Upper lobe of right lung (tissue), 1 donor: ENCODE results near the gene MICALL2. TPM values are rescaled to one million over a fixed set of nuclear protein-coding genes. Genes with fewer than 3 reads are reported as not detected.

Source experiments
- ATAC-seq: fragments of 200-7000 bp; cut with Tn5 transposase; one replicate; pipeline ENCODE4 v1.9.1; 2020; ENCODE audit warnings: mild to moderate bottlenecking, moderate library complexity
- DNase-seq: peaks from one replicate; pipeline ENCODE4 v3.0.0-alpha.2; 2020
- H3K27ac ChIP-seq: fragments of 200-600 bp; one replicate; pipeline ENCODE4 v1.8.0; 2022
- H3K27me3 ChIP-seq: fragments of 200-600 bp; one replicate; pipeline ENCODE4 v1.8.0; 2022; ENCODE audit warnings: mild to moderate bottlenecking
- H3K36me3 ChIP-seq: fragments of 200-600 bp; one replicate; pipeline ENCODE4 v1.8.0; 2022
- H3K4me1 ChIP-seq: fragments of 200-600 bp; one replicate; pipeline ENCODE4 v1.8.0; 2022
- H3K4me3 ChIP-seq: fragments of 200-600 bp; one replicate; pipeline ENCODE4 v1.8.0; 2022; ENCODE audit warnings: mild to moderate bottlenecking
- H3K9me3 ChIP-seq: fragments of 200-600 bp; one replicate; pipeline ENCODE4 v1.8.0; 2022
- intact Hi-C: fragments of 100-400 bp; cut with DNase I; formaldehyde crosslinking; loops from one replicate; pipeline ENCODE4 v1.11.0; 2022
- total RNA-seq: library from RNA; stranded (reverse); fragmentation: NEBNext Ultra II Directional; extraction: Animal tissue kit (Norgen Biotek cat#: 25700); gene quantifications from one replicate; pipeline ENCODE4 v1.2.1, GENCODE V29; 2021
- TF ChIP-seq, protein P1 (sequence below): fragments of 200-600 bp; IDR thresholded peaks from one replicate; pipeline ENCODE4 v1.8.0; 2022; ENCODE audit warnings: antibody characterized with exemption
- donor health status: DM: no; HTN: yes; CAD: no; lungs with severe emphysema.

The MICALL2 gene
- total RNA-seq, 1 donor from 2014 or later: 37.6 TPM

DNA sequence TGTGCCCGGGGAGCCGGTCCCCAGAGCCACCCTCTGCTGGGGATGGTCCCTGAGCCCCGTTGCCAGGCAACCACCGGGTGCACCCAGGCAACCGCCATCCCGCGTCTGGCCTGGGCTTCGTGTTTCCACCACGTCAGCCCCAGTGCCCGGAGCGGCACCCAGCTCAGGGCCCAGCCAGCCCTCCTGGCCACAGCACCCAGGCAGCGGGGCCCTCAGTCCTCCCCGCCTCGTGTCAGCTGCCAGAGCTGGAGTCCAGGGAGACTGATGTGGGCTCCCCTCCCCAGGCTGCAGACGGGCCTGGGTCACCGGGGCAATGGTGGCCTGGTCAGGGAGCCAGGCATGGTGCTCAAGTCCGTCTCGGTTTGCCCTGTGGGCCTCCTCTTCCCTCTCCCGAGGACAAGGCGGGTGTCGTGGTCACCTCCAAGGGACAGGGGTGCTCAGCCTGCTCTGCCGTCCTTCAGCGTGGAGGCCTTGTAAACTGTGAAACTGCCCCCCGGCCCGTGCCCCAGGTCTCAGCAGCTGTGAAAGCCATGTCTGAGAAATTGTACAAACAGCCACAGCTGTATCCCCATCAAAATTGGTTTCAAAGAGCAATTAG lies 72.5 kb downstream of the MICALL2 start:
- Histone ChIP-seq H3K4me3 (no peak overlapping the region), H3K27ac (no peak overlapping the region), H3K4me1 (no peaks in the 10 kb centered on the region), H3K9me3 (no peaks in the 10 kb centered on the region), H3K27me3 (peaks cover 46% of the 10 kb centered on the region), H3K36me3 (no peaks in the 10 kb centered on the region)
- intact Hi-C loops: no loop called here
- ATAC-seq (no peak), DNase-seq (no peak)
- TF ChIP-seq, protein P1, sequence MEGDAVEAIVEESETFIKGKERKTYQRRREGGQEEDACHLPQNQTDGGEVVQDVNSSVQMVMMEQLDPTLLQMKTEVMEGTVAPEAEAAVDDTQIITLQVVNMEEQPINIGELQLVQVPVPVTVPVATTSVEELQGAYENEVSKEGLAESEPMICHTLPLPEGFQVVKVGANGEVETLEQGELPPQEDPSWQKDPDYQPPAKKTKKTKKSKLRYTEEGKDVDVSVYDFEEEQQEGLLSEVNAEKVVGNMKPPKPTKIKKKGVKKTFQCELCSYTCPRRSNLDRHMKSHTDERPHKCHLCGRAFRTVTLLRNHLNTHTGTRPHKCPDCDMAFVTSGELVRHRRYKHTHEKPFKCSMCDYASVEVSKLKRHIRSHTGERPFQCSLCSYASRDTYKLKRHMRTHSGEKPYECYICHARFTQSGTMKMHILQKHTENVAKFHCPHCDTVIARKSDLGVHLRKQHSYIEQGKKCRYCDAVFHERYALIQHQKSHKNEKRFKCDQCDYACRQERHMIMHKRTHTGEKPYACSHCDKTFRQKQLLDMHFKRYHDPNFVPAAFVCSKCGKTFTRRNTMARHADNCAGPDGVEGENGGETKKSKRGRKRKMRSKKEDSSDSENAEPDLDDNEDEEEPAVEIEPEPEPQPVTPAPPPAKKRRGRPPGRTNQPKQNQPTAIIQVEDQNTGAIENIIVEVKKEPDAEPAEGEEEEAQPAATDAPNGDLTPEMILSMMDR: no peak

DNA sequence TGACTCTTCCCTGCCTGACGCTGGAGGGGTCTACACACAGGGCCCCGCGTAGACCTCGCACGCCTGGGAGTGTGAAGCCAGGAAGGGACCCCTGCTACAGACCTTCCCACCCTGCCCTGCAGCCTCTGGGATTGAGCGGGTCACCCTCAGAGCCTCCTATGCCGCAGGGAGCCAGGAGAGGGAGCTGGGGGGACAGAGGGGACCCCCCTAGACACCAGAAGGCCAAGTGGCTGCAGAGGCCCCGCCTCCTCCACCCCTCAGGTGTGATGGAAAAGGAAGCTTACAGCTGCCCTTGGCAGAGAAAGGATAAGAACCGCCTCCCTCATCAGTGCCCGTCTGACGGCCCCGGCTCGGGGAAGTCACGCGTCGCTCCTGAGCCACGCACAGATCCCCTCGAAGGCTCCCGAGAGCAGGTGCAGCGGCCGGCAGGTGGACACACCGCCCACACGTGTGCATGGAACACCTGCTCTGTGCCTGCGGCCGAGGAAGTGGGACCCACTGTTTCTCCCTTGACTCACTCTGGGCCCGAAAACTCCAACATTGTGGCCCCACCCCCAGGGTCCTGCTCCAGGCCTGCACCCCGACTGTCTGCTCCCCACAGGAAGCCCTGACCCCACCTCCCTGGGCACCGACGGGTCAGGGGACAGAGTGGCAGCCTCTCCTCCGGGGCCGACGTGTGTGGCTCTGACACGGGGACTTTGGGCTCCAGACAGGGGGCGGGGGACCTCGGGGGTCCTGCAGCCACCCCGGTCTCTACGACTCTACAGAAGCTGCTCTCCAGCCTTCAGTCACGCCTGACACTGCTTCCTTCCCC lies 73.3 kb downstream of the MICALL2 start:
- TF ChIP-seq, protein P1: no peak
- intact Hi-C loops: no loop called here
- Histone ChIP-seq H3K9me3 (no peaks in the 10 kb centered on the region), H3K4me3 (no peak overlapping the region), H3K27ac (no peak overlapping the region), H3K27me3 (peaks cover 46% of the 10 kb centered on the region), H3K4me1 (no peaks in the 10 kb centered on the region), H3K36me3 (no peaks in the 10 kb centered on the region)
- ATAC-seq (no peak), DNase-seq (no peak)

DNA sequence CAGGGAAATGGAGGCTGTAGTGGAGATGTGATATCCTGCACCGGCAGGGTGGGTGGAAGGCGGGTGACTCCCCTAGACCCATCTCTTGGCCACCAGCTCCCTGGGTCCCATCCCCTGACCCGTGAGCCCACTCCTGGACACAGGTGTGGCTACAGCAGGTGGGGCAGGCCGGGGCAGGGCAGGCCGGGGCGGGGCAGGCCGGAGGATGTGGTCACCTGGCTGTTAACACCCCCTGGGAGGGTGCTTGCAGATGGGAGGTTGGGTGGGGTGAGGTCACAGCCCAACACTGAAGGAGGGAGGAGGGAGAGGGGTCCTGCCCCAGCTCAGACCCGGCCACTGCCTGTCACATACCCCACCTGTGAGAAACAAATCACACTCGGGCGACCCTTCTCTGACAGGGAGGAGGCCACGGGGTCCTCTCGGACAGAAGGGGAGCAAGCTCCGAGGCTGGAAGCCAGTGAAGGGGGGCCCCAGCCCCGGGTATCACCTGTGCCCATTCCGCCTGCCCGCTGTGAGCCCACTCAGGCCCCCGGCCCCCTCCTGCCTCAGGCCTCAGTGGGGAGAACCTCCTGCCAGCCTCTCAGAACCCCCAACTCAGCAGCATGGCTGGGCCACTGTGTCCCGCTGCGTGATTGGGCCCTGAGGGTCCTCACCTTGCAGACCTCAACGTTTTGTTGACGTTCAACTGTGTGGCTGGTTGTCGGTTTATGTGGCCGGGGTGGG lies 74.0 kb downstream of the MICALL2 start:
- Histone ChIP-seq H3K9me3 (no peaks in the 10 kb centered on the region), H3K36me3 (no peaks in the 10 kb centered on the region), H3K4me3 (no peak overlapping the region), H3K4me1 (no peaks in the 10 kb centered on the region), H3K27ac (no peak overlapping the region), H3K27me3 (peaks cover 46% of the 10 kb centered on the region)
- peak; percentile 2 for ATAC-seq
- intact Hi-C loops: no loop called here
- DNase-seq: no peak
- TF ChIP-seq, protein P1: no peak

Other genes with a start within 250 kb of the MICALL2 start
- gene UNCX, start 226.6 kb downstream of the MICALL2 start, total RNA-seq: not detected
- 49.2 TPM for gene INTS1, start 44.9 kb upstream of the MICALL2 start, total RNA-seq
- 64.8 TPM for gene MAFK, start 71.2 kb upstream of the MICALL2 start, total RNA-seq
- gene TMEM184A, start 96.7 kb upstream of the MICALL2 start, total RNA-seq: 4.4 TPM
- gene PSMG3, start 110.6 kb upstream of the MICALL2 start, total RNA-seq: 20.3 TPM
- gene ELFN1, start 210.8 kb upstream of the MICALL2 start, total RNA-seq: 4.3 TPM